Omental fat pad (tissue), 4 donors: Measurements from ENCODE around the gene MYO10. TPM values are rescaled to one million over a fixed set of nuclear protein-coding genes. Genes with fewer than 3 reads are reported as not detected.

Source experiments
- ATAC-seq: fragments of 150-250 bp; one replicate; pipeline ENCODE4 v1.9.1; 2016; ENCODE audit warnings: mild to moderate bottlenecking, moderate library complexity; ENCODE audit not compliant: low FRiP score
- DNase-seq: peaks from one replicate; pipeline ENCODE4 v3.0.0-alpha.2; 2019; ENCODE audit warnings: low spot score
- CTCF ChIP-seq, 3 donors: fragments of 450-650 bp; IDR thresholded peaks; one replicate each; pipeline ENCODE4 v1.5.1; 2016 to 2017; ENCODE audit warnings: antibody characterized with exemption in 3 of 3, mild to moderate bottlenecking in 3 of 3, moderate library complexity in 2 of 3
- total RNA-seq, 4 donors: library from RNA; depleted of rRNA; stranded (reverse); fragments of >200 nt; gene quantifications; one replicate each; pipeline ENCODE4 v1.1.0, GENCODE V29; 2016

MYO10 gene
- total RNA-seq, 4 donors from 2014 or later = 12.1 to 35.8 (median 17.7) TPM

- no peak for DNase-seq
- no peak for ATAC-seq
- no peak for TF ChIP-seq CTCF (IDR thresholded peaks at IDR 0.05)
These were observed 154.1 kb downstream of the MYO10 start for GRCh38 chr5:16781828-16782626.

- ATAC-seq (no peak), DNase-seq (no peak)
- TF ChIP-seq CTCF (IDR thresholded peaks at IDR 0.05) = no peak
These were observed 155.8 kb downstream of the MYO10 start for GRCh38 chr5:16780325-16780724.

- DNase-seq (no peak), ATAC-seq (no peak)
- TF ChIP-seq CTCF (IDR thresholded peaks at IDR 0.05) = no peak
These were observed 158.7 kb downstream of the MYO10 start for GRCh38 chr5:16777432-16777831.

- TF ChIP-seq CTCF (IDR thresholded peaks at IDR 0.05) = no peak
- ATAC-seq (no peak), DNase-seq (no peak)
These were observed 159.4 kb downstream of the MYO10 start for GRCh38 chr5:16776611-16777251.

- DNase-seq (no peak), ATAC-seq (no peak)
- no peak for TF ChIP-seq CTCF (IDR thresholded peaks at IDR 0.05)
These were observed 161.3 kb downstream of the MYO10 start for GRCh38 chr5:16774806-16775205.

- DNase-seq (no peak), ATAC-seq (no peak)
- TF ChIP-seq CTCF (IDR thresholded peaks at IDR 0.05) = no peak
These were observed 162.1 kb downstream of the MYO10 start for GRCh38 chr5:16773991-16774390.

GRCh38 chr5:16772556-16772955 lies 163.5 kb downstream of the MYO10 start:
- ATAC-seq (no peak), DNase-seq (no peak)
- no peak for TF ChIP-seq CTCF (IDR thresholded peaks at IDR 0.05)
